GM12878 (cell line): Measurements from ENCODE around the gene FHL1. TPM values are rescaled to one million over a fixed set of nuclear protein-coding genes. Genes with fewer than 3 reads are reported as not detected.

Source experiments
- ATAC-seq: fragments of 200-7000 bp; cut with Tn5 transposase; 3 replicates; pipeline ENCODE4 v1.9.1; 2020; ENCODE audit warnings: mild to moderate bottlenecking, moderate library complexity
- BruUV-seq: library from RNA; stranded (reverse); fragments of 400-500 nt; replicated peaks from 2 replicates; lab custom pipeline; 2021; lab: Mats Ljungman, UMichigan
- CTCF ChIA-PET: fragments of 300-600 bp; sonication (Branson Sonifier 250); formaldehyde crosslinking; extraction: SDS; loops from one replicate; lab custom pipeline; 2021; ENCODE audit warnings: inconsistent platforms; lab: Yijun Ruan, JAX
- POLR2A ChIA-PET: fragments of 350-600 bp; formaldehyde crosslinking; extraction: SDS; loops from one replicate; lab custom pipeline; 2021; ENCODE audit warnings: inconsistent platforms; lab: Charles Lee
- RAD21 ChIA-PET: fragments of 300-600 bp; sonication (Branson Sonifier 250); formaldehyde crosslinking; loops from one replicate; lab custom pipeline; 2023; ENCODE audit warnings: antibody characterized with exemption; ENCODE audit not compliant: unreplicated experiment; lab: Charles Lee
- SMC1A ChIA-PET: fragments of 300-600 bp; sonication (Branson Sonifier 250); formaldehyde crosslinking; loops from one replicate; lab custom pipeline; 2023; ENCODE audit not compliant: unreplicated experiment, uncharacterized antibody; lab: Charles Lee
- DNase-seq: peaks from one replicate; pipeline ENCODE4 v3.0.0-alpha.2; 2011; ENCODE audit warnings: low read depth, low spot score
- FAIRE-seq: peaks from 3 replicates; lab custom pipeline; 2011; peaks lifted over from hg19 to GRCh38; lab: Jason Lieb, UNC
- H2AFZ ChIP-seq: 2 replicates; pipeline ENCODE4 v1.6.0; 2011; ENCODE audit warnings: low read depth, low read length, control low read depth; ENCODE audit not compliant: control insufficient read depth
- H3K27ac ChIP-seq: 2 replicates; pipeline ENCODE4 v1.5.1; 2011; ENCODE audit warnings: control low read depth; ENCODE audit not compliant: control insufficient read depth, insufficient read depth
- H3K27me3 ChIP-seq, 2 experiments: replicated peaks in 1 of 2; 2 replicates each; pipeline versions ENCODE4 v1.6.0 to v1.6.1; 2011; ENCODE audit warnings: low read length in 1 of 2; ENCODE audit not compliant: control insufficient read depth in 2 of 2, insufficient read depth in 2 of 2
- H3K36me3 ChIP-seq, 2 experiments: 2 replicates each; pipeline ENCODE4 v1.5.1; 2011; ENCODE audit warnings: low read length in 1 of 2; ENCODE audit not compliant: control insufficient read depth in 2 of 2, insufficient read depth in 2 of 2
- H3K4me1 ChIP-seq: 2 replicates; pipeline ENCODE4 v1.6.1; 2011; ENCODE audit warnings: mild to moderate bottlenecking, low read length, moderate library complexity, mixed read lengths; ENCODE audit not compliant: control insufficient read depth, insufficient read depth
- H3K4me2 ChIP-seq: 2 replicates; pipeline ENCODE4 v1.6.0; 2011; ENCODE audit warnings: control low read depth; ENCODE audit not compliant: control insufficient read depth, insufficient read depth
- H3K4me3 ChIP-seq: fragments of 200-600 bp; sonication (generic); 2 replicates; pipeline ENCODE4 v1.5.1; 2016
- H3K79me2 ChIP-seq: 2 replicates; pipeline ENCODE4 v1.6.0; 2011; ENCODE audit warnings: low read length; ENCODE audit not compliant: control insufficient read depth, insufficient read depth
- H3K9ac ChIP-seq: 2 replicates; pipeline ENCODE4 v1.8.0; 2011; ENCODE audit warnings: low read length, control low read depth, mixed read lengths; ENCODE audit not compliant: control insufficient read depth, insufficient read depth
- H3K9me3 ChIP-seq: replicated peaks from 3 replicates; pipeline ENCODE4 v1.5.1; 2011; ENCODE audit warnings: mild to moderate bottlenecking, low read length; ENCODE audit not compliant: control insufficient read depth, insufficient read depth
- H4K20me1 ChIP-seq: 2 replicates; pipeline ENCODE4 v1.6.0; 2011; ENCODE audit not compliant: control insufficient read depth, insufficient read depth
- EP300 ChIP-seq, 2 experiments: fragments of 150-350 bp in 1 of 2; IDR thresholded peaks; 2 replicates each; pipeline ENCODE4 v1.6.1; 2011 to 2012; ENCODE audit warnings: low read depth in 2 of 2, low read length in 2 of 2, borderline replicate concordance in 1 of 2, improper control_type of control experiment in 1 of 2, inconsistent platforms in 1 of 2; ENCODE audit not compliant: control insufficient read depth in 1 of 2
- HCFC1 ChIP-seq: fragments of 150-350 bp; IDR thresholded peaks from 2 replicates; pipeline ENCODE4 v1.6.1; 2014; ENCODE audit warnings: low read length
- POLR2A ChIP-seq: IDR thresholded peaks from 2 replicates; pipeline ENCODE4 v1.6.1; 2011; ENCODE audit warnings: low read depth, mild to moderate bottlenecking, low read length
- POU2F2 ChIP-seq: IDR thresholded peaks from 3 replicates; pipeline ENCODE4 v1.6.1; 2011; ENCODE audit warnings: low read depth, mild to moderate bottlenecking, low read length, borderline replicate concordance
- RAD21 ChIP-seq: IDR thresholded peaks from 2 replicates; pipeline ENCODE4 v1.6.1; 2011; ENCODE audit warnings: mild to moderate bottlenecking, low read depth, low read length, moderate library complexity; ENCODE audit not compliant: insufficient read depth
- TBL1XR1 ChIP-seq: IDR thresholded peaks from 2 replicates; pipeline ENCODE4 v1.6.1; 2012; ENCODE audit warnings: low read depth, low read length, improper control_type of control experiment
- TCF12 ChIP-seq: IDR thresholded peaks from 2 replicates; pipeline ENCODE4 v1.6.1; 2011; ENCODE audit warnings: low read depth, mild to moderate bottlenecking, low read length
- ZNF622 ChIP-seq: fragments of 450-650 bp; IDR thresholded peaks from 2 replicates; pipeline ENCODE4 v1.6.1; 2017; ENCODE audit warnings: mild to moderate bottlenecking, inconsistent platforms
- ZSCAN29 ChIP-seq: fragments of 450-650 bp; IDR thresholded peaks from 2 replicates; pipeline ENCODE4 v1.6.1; 2017; ENCODE audit warnings: mild to moderate bottlenecking, moderate library complexity
- WGBS: methylation state at CpG from one replicate; pipeline ENCODE4 v1.1.6; 2016; ENCODE audit warnings: low lambda C conversion rate; ENCODE audit not compliant: insufficient replicate concordance, insufficient coverage; ENCODE audit errors: missing lambda C conversion rate; 5-methylcytosine and 5-hydroxymethylcytosine counted together
- in situ Hi-C: fragments of 300-500 bp; cut with MboI; formaldehyde crosslinking; loops from 9 replicates; pipeline ENCODE4 v1.14.3; 2018; ENCODE audit warnings: mixed read lengths
- intact Hi-C: fragments of 100-400 bp; cut with micrococcal nuclease; formaldehyde crosslinking; loops from one replicate; pipeline ENCODE4 v1.14.2; 2022; ENCODE audit not compliant: unreplicated experiment
- polyA plus RNA-seq, 11 experiments: library from polyadenylated mRNA; depleted of rRNA in 4 of 11; unstranded in 6 of 11; stranded (reverse) in 5 of 11; fragments of >200 nt; fragmentation: Nextera tagmentation in 4 of 11; fragmentation: Illumina TruSeq in 1 of 11; extraction: Ambion mirVana in 4 of 11; extraction: Trizol in 1 of 11; gene quantifications; 1 replicate in 1 of 11; 2 replicates in 10 of 11; pipeline versions ENCODE4 v1.2.1 to v1.2.3, GENCODE V29; 2011 to 2016; ENCODE audit warnings: inconsistent platforms in 2 of 11, missing spikeins in 2 of 11, low read depth in 1 of 11
- total RNA-seq, 4 experiments: library from RNA; depleted of rRNA in 3 of 4; stranded (reverse); fragments of >200 nt in 3 of 4; fragmentation: Illumina TruSeq in 1 of 4; extraction: Trizol in 1 of 4; gene quantifications; 2 replicates each; pipeline versions ENCODE4 v1.2.1 to v1.2.3, GENCODE V29; 2013 to 2021
- TF ChIP-seq, protein P1 (sequence below): fragments of 450-650 bp; IDR thresholded peaks from 2 replicates; pipeline ENCODE4 v1.6.1; 2018; ENCODE audit warnings: mild to moderate bottlenecking, low read depth, moderate library complexity; ENCODE audit not compliant: partially characterized antibody
- TF ChIP-seq, protein P2 (sequence below): fragments of 450-650 bp; IDR thresholded peaks from 2 replicates; pipeline ENCODE4 v1.6.1; 2017; ENCODE audit warnings: mild to moderate bottlenecking, moderate library complexity
- TF ChIP-seq, protein P3 (sequence below): fragments of 450-650 bp; formaldehyde crosslinking; IDR thresholded peaks from 2 replicates; pipeline ENCODE4 v1.5.0; 2022; ENCODE audit warnings: mild to moderate bottlenecking, missing genetic modification characterization

The FHL1 gene
- total and polyA plus RNA-seq, 10 of the 15 experiments (the other 5 are each of a cell fraction or from before 2014, with no cell fraction given): 0.13 to 0.59 (median 0.34) TPM; not detected in 1

DNA sequence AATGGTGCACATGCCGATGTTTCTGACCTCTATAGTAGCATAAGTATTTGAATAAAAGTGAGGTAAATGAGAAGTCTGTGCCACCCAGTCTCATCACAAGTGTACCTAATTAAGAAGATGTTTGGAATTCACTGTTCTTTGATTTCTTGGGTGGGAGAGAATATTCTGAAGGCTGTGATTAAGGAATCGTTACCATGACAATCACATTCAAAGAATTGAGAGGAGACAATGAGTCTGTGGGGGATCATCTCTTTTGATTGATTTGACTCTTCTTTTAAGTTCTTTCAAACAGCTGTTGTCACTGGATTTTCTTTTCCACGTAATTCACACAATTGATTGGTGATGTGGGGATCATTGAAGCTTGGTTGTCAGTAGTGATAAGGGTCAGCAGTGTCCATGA lies 18.1 kb downstream of the FHL1 start:
- H2AFZ ChIP-seq: no peak overlapping the region
- H4K20me1 ChIP-seq: no peaks in the 10 kb centered on the region
- ChIA-PET CTCF (interaction anchor here (2.0 to 2.7 kb wide), 2 partner anchors 103 to 137 kb away, joined by 9 to 12 read pairs; no protein-coding TSS in a partner anchor), POLR2A (no interaction called here), RAD21 (interaction anchor here (0.7 to 1.7 kb wide), 5 partner anchors 106 to 529 kb away, joined by 3 to 8 read pairs (median 3); no protein-coding TSS in a partner anchor), SMC1A (interaction anchor here (1.2 kb wide), 1 partner anchor 88 kb away, joined by 3 read pairs; no protein-coding TSS in a partner anchor)
- no peaks in the 10 kb centered on the region; a peak in 1 of 4 replicates for H3K27me3 ChIP-seq
- intact Hi-C loops (no loop called here), in situ Hi-C loops (no loop called here)
- H3K4me1 ChIP-seq: no peaks in the 10 kb centered on the region
- H3K4me3 ChIP-seq: no peak overlapping the region
- FAIRE-seq: no peak
- no peaks in the 10 kb centered on the region for H3K79me2 ChIP-seq
- ATAC-seq: no peak
- no peak overlapping the region for H3K9ac ChIP-seq
- no TSS peak for BruUV-seq
- WGBS: 7% methylated on average over 3 of the region's 3 CpGs
- no peak overlapping the region for H3K27ac ChIP-seq
- no peaks in the 10 kb centered on the region for H3K9me3 ChIP-seq
- H3K36me3 ChIP-seq: no peaks in the 10 kb centered on the region
- no peak for DNase-seq
- H3K4me2 ChIP-seq: no peak overlapping the region
- no peak for TF ChIP-seq TBL1XR1
- TF ChIP-seq EP300 (IDR thresholded peaks at IDR 0.05; ENCODE audit: borderline replicate concordance in 1 of 2, control insufficient read depth in 1 of 2, low read depth in 2 of 2, low read length in 2 of 2): no peak
- TF ChIP-seq, protein P1, sequence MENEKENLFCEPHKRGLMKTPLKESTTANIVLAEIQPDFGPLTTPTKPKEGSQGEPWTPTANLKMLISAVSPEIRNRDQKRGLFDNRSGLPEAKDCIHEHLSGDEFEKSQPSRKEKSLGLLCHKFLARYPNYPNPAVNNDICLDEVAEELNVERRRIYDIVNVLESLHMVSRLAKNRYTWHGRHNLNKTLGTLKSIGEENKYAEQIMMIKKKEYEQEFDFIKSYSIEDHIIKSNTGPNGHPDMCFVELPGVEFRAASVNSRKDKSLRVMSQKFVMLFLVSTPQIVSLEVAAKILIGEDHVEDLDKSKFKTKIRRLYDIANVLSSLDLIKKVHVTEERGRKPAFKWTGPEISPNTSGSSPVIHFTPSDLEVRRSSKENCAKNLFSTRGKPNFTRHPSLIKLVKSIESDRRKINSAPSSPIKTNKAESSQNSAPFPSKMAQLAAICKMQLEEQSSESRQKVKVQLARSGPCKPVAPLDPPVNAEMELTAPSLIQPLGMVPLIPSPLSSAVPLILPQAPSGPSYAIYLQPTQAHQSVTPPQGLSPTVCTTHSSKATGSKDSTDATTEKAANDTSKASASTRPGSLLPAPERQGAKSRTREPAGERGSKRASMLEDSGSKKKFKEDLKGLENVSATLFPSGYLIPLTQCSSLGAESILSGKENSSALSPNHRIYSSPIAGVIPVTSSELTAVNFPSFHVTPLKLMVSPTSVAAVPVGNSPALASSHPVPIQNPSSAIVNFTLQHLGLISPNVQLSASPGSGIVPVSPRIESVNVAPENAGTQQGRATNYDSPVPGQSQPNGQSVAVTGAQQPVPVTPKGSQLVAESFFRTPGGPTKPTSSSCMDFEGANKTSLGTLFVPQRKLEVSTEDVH: no peak
- no peak for TF ChIP-seq ZNF622
- no peak for TF ChIP-seq POLR2A
- no peak for TF ChIP-seq ZSCAN29
- TF ChIP-seq HCFC1: no peak
- TF ChIP-seq, protein P2, sequence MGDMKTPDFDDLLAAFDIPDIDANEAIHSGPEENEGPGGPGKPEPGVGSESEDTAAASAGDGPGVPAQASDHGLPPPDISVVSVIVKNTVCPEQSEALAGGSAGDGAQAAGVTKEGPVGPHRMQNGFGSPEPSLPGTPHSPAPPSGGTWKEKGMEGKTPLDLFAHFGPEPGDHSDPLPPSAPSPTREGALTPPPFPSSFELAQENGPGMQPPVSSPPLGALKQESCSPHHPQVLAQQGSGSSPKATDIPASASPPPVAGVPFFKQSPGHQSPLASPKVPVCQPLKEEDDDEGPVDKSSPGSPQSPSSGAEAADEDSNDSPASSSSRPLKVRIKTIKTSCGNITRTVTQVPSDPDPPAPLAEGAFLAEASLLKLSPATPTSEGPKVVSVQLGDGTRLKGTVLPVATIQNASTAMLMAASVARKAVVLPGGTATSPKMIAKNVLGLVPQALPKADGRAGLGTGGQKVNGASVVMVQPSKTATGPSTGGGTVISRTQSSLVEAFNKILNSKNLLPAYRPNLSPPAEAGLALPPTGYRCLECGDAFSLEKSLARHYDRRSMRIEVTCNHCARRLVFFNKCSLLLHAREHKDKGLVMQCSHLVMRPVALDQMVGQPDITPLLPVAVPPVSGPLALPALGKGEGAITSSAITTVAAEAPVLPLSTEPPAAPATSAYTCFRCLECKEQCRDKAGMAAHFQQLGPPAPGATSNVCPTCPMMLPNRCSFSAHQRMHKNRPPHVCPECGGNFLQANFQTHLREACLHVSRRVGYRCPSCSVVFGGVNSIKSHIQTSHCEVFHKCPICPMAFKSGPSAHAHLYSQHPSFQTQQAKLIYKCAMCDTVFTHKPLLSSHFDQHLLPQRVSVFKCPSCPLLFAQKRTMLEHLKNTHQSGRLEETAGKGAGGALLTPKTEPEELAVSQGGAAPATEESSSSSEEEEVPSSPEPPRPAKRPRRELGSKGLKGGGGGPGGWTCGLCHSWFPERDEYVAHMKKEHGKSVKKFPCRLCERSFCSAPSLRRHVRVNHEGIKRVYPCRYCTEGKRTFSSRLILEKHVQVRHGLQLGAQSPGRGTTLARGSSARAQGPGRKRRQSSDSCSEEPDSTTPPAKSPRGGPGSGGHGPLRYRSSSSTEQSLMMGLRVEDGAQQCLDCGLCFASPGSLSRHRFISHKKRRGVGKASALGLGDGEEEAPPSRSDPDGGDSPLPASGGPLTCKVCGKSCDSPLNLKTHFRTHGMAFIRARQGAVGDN: no peak
- no peak for TF ChIP-seq RAD21
- TF ChIP-seq, protein P3, sequence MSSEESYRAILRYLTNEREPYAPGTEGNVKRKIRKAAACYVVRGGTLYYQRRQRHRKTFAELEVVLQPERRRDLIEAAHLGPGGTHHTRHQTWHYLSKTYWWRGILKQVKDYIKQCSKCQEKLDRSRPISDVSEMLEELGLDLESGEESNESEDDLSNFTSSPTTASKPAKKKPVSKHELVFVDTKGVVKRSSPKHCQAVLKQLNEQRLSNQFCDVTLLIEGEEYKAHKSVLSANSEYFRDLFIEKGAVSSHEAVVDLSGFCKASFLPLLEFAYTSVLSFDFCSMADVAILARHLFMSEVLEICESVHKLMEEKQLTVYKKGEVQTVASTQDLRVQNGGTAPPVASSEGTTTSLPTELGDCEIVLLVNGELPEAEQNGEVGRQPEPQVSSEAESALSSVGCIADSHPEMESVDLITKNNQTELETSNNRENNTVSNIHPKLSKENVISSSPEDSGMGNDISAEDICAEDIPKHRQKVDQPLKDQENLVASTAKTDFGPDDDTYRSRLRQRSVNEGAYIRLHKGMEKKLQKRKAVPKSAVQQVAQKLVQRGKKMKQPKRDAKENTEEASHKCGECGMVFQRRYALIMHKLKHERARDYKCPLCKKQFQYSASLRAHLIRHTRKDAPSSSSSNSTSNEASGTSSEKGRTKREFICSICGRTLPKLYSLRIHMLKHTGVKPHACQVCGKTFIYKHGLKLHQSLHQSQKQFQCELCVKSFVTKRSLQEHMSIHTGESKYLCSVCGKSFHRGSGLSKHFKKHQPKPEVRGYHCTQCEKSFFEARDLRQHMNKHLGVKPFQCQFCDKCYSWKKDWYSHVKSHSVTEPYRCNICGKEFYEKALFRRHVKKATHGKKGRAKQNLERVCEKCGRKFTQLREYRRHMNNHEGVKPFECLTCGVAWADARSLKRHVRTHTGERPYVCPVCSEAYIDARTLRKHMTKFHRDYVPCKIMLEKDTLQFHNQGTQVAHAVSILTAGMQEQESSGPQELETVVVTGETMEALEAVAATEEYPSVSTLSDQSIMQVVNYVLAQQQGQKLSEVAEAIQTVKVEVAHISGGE: no peak
- no peak for TF ChIP-seq TCF12
- TF ChIP-seq POU2F2: no peak
